ENCODE data around the gene BCKDK. TPM values are rescaled to one million over a fixed set of nuclear protein-coding genes. Genes with fewer than 3 reads are reported as not detected.

Gene BCKDK
- total RNA-seq, 1 experiment from 2014 or later = 57.0 TPM

DNA sequence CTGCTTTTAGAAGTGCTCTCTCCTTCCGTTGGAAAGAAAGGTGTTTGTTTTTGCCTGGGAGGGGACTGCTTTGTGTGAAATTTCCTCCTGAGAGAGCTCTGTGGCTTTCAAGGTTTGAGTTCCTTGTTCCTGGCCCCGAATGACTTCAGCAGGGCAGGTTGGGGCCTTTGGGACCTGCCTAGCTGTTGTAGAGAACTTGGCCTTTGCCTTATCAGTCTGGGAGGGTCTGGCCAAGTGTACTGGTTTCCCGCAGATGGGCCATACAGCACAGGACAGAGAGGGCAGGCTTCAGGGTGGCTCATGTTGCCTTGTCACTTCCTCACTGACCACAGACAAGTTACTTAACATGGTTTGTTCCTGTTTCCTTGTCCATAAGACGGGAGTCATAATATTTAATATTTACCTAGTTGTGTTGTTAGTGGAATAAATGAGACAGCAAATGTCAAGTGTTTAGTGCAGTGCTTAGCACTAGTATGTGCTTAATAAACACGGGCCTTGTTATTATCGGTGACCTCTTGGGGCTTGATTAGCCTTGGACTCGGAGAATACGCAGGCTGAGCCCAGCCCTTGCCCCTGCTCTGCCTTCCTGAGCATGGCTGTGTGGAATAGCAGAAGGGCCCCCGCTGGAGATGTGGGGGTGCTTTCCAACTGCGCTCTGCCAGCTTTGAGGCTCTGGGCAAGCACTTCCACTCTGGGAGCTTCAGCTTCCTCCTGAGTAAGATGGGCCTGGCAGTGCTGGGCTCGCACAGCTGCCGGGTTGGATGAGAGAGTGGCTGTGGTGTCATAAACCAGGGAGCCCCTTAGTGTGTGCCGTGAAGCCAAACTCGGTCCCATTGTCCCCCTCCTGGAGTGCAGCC is 20.8 kb downstream of the BCKDK start:
- Histone ChIP-seq H3K27me3 (ENCODE audit: insufficient read depth, low read length) (no peaks in the 10 kb centered on the region), H4K8ac (replicated peaks; ENCODE audit: insufficient read length, low read depth, low read length) (no peak overlapping the region), H3T11ph (ENCODE audit: low read length) (no peak overlapping the region), H3K4me1 (ENCODE audit: insufficient read depth, low read length) (peaks cover 11% of the 10 kb centered on the region; the same call in 1 of the 2 replicates), H3K27ac (ENCODE audit: insufficient read length, low read depth, low read length) (no peak overlapping the region), H2BK15ac (ENCODE audit: low read depth, low read length) (no peak overlapping the region), H3K4me2 (ENCODE audit: insufficient read depth, insufficient read length, low read length) (no peak overlapping the region), H3K4ac (ENCODE audit: low read depth, low read length) (no peak overlapping the region), H2AFZ (ENCODE audit: low read length) (no peak overlapping the region), H4K20me1 (ENCODE audit: control insufficient read depth, insufficient read depth, insufficient read length) (no peaks in the 10 kb centered on the region), H4K91ac (ENCODE audit: insufficient read length, low read depth, low read length) (no peak overlapping the region), H3K9me3 (ENCODE audit: control insufficient read depth, low read depth, low read length) (no peaks in the 10 kb centered on the region), H2AK5ac (ENCODE audit: insufficient read length, low read length) (no peak overlapping the region), H4K5ac (ENCODE audit: insufficient read length, low read depth, low read length) (no peak overlapping the region), H2BK5ac (ENCODE audit: insufficient read length, low read length) (no peak overlapping the region), H3K79me1 (ENCODE audit: insufficient read depth, low read depth, low read length, poor library complexity, severe bottlenecking) (peaks cover 5% of the 10 kb centered on the region), H2BK20ac (ENCODE audit: low read depth, low read length, poor library complexity, severe bottlenecking) (no peak overlapping the region), H3K79me2 (ENCODE audit: insufficient read depth, low read length) (peaks cover 4% of the 10 kb centered on the region; the same call in 1 of the 2 replicates), H3K23ac (ENCODE audit: insufficient read length, low read depth, low read length) (no peak overlapping the region), H3K14ac (ENCODE audit: insufficient read depth, low read length) (no peak overlapping the region; the same call in 1 of the 2 replicates), H2BK120ac (ENCODE audit: low read depth, low read length, poor library complexity, severe bottlenecking) (no peak overlapping the region), H3K56ac (ENCODE audit: insufficient read length, low read depth, low read length) (no peak overlapping the region), H3K23me2 (ENCODE audit: insufficient read length, low read depth, low read length, poor library complexity, severe bottlenecking) (peaks cover 4% of the 10 kb centered on the region), H3K9ac (ENCODE audit: extremely low read depth, insufficient read length, low read length) (no peak overlapping the region), H3K18ac (ENCODE audit: insufficient read length, low read depth, low read length) (no peak overlapping the region), H2BK12ac (ENCODE audit: insufficient read length, low read depth, low read length) (no peak overlapping the region)
- DNase-seq = no peak
- H3K4me1 Mint-ChIP-seq = peaks cover 30 to 33% of the 10 kb centered on the region in 2 experiments
- no peaks in the 10 kb centered on the region for H3K9me3 Mint-ChIP-seq
- WGBS (ENCODE audit: extremely low coverage, insufficient read length, low lambda C conversion rate) = no CpG with 5 or more reads among the region's 14 CpGs
- no peaks in the 10 kb centered on the region for H3K27me3 Mint-ChIP-seq (ENCODE audit: low read depth)
- peak overlapping the region in 1 of 3 experiments; percentile 53; a peak in 1 of 7 replicates for H3K27ac Mint-ChIP-seq
- H3K36me3 Mint-ChIP-seq (ENCODE audit: insufficient read depth in 1 of 3, low read depth in 3 of 3) = peaks cover 29 to 52% (median 47%) of the 10 kb centered on the region in 3 experiments
- no peak for TF ChIP-seq CTCF (conservative IDR thresholded peaks at IDR 0.05)
- no peak overlapping the region for H3K4me3 Mint-ChIP-seq

Measured in H9 (cell line).